Keratinocyte (primary cell): ENCODE measurements around the gene SFMBT2. TPM values are rescaled to one million over a fixed set of nuclear protein-coding genes. Genes with fewer than 3 reads are reported as not detected.

Experiments used
- DNase-seq: peaks from one replicate; pipeline ENCODE4 v3.0.0-alpha.2; 2011; ENCODE audit warnings: low read depth, missing footprints, low spot score
- FAIRE-seq: peaks from 2 replicates; lab custom pipeline; 2011; peaks lifted over from hg19 to GRCh38; lab: Jason Lieb, UNC
- H2AFZ ChIP-seq: 2 replicates; pipeline ENCODE4 v1.6.0; 2012; ENCODE audit warnings: low read length, control low read depth, inconsistent platforms; ENCODE audit not compliant: control insufficient read depth
- H3K27ac ChIP-seq: 2 replicates; pipeline ENCODE4 v1.5.1; 2011; ENCODE audit warnings: low read length; ENCODE audit not compliant: control insufficient read depth, insufficient read depth
- H3K27me3 ChIP-seq: 3 replicates; pipeline ENCODE4 v1.6.0; 2011; ENCODE audit warnings: low read length; ENCODE audit not compliant: control insufficient read depth, insufficient read depth; ENCODE audit errors: extremely low read depth
- H3K36me3 ChIP-seq, 2 experiments: 2 replicates in 1 of 2; 3 replicates in 1 of 2; pipeline ENCODE4 v1.5.1; 2011; ENCODE audit warnings: low read length in 2 of 2, mild to moderate bottlenecking in 1 of 2; ENCODE audit not compliant: control insufficient read depth in 2 of 2, insufficient read depth in 2 of 2; ENCODE audit errors: extremely low read depth in 1 of 2
- H3K4me1 ChIP-seq: 3 replicates; pipeline ENCODE4 v1.5.1; 2011; ENCODE audit warnings: low read length; ENCODE audit not compliant: control insufficient read depth, insufficient read depth; ENCODE audit errors: extremely low read depth
- H3K4me2 ChIP-seq: 3 replicates; pipeline ENCODE4 v1.6.0; 2011; ENCODE audit warnings: low read depth, low read length; ENCODE audit not compliant: control insufficient read depth, insufficient read depth; ENCODE audit errors: extremely low read depth
- H3K4me3 ChIP-seq, 3 experiments: fragments of 200-600 bp in 1 of 3; sonication (generic) in 1 of 3; 2 replicates in 2 of 3; 3 replicates in 1 of 3; pipeline ENCODE4 v1.5.1; 2011 to 2016; ENCODE audit warnings: low read length in 3 of 3, mild to moderate bottlenecking in 3 of 3, control low read depth in 2 of 3, inconsistent platforms in 1 of 3, low read depth in 1 of 3, mixed read lengths in 1 of 3, mixed run types in 1 of 3, moderate library complexity in 1 of 3; ENCODE audit not compliant: control insufficient read depth in 2 of 3, insufficient read depth in 2 of 3; ENCODE audit errors: extremely low read depth in 1 of 3
- H3K79me2 ChIP-seq: 2 replicates; pipeline ENCODE4 v1.6.0; 2012; ENCODE audit warnings: low read length; ENCODE audit not compliant: control insufficient read depth, insufficient read depth
- H3K9ac ChIP-seq: 3 replicates; pipeline ENCODE4 v1.6.0; 2011; ENCODE audit warnings: low read length; ENCODE audit not compliant: control insufficient read depth, insufficient read depth; ENCODE audit errors: extremely low read depth
- H3K9me1 ChIP-seq: 3 replicates; pipeline ENCODE4 v1.6.0; 2011; ENCODE audit warnings: low read length; ENCODE audit not compliant: control insufficient read depth, insufficient read depth; ENCODE audit errors: extremely low read depth
- H3K9me3 ChIP-seq: 2 replicates; pipeline ENCODE4 v1.5.1; 2012; ENCODE audit warnings: low read depth, low read length; ENCODE audit not compliant: control insufficient read depth
- H4K20me1 ChIP-seq: 3 replicates; pipeline ENCODE4 v1.6.0; 2011; ENCODE audit warnings: low read length; ENCODE audit not compliant: control insufficient read depth, insufficient read depth; ENCODE audit errors: extremely low read depth
- EZH2 ChIP-seq: IDR thresholded peaks from one replicate; pipeline ENCODE4 v1.6.1; 2012; ENCODE audit warnings: inconsistent platforms, mild to moderate bottlenecking, low read length, moderate library complexity
- dilution Hi-C: fragments of 300-500 bp; cut with MboI; formaldehyde crosslinking; loops from one replicate; pipeline ENCODE4 v1.7.0; 2020; ENCODE audit warnings: low sequenced_read_pairs; ENCODE audit not compliant: extremely low pct_ligation_motif_present
- polyA plus RNA-seq, 5 experiments: library from polyadenylated mRNA; depleted of rRNA in 3 of 5; stranded (reverse) in 3 of 5; stranded (forward) in 1 of 5; unstranded in 1 of 5; fragments of >200 nt; gene quantifications; 1 replicate in 1 of 5; 2 replicates in 3 of 5; 3 replicates in 1 of 5; pipeline versions ENCODE4 v1.2.1 to v1.2.3, GENCODE V29; 2011 to 2012; ENCODE audit warnings: missing spikeins in 2 of 5, low read depth in 1 of 5, low replicate concordance in 1 of 5
- TF ChIP-seq, protein P1 (sequence below), 3 experiments: IDR thresholded peaks in 1 of 3; conservative IDR thresholded peaks in 1 of 3; optimal IDR thresholded peaks in 1 of 3; 2 replicates in 2 of 3; 3 replicates in 1 of 3; pipeline versions ENCODE3 to v1.5.1; 2011; ENCODE audit warnings: low read length in 3 of 3, mild to moderate bottlenecking in 3 of 3, moderate library complexity in 2 of 3, control low read depth in 1 of 3, inconsistent platforms in 1 of 3; ENCODE audit not compliant: insufficient read depth in 2 of 3; ENCODE audit errors: extremely low read depth in 1 of 3

Gene SFMBT2
- polyA plus RNA-seq, 1 donor (not counting 4 experiments of a cell fraction or from before 2014, with no cell fraction given): 0.71 TPM

DNA sequence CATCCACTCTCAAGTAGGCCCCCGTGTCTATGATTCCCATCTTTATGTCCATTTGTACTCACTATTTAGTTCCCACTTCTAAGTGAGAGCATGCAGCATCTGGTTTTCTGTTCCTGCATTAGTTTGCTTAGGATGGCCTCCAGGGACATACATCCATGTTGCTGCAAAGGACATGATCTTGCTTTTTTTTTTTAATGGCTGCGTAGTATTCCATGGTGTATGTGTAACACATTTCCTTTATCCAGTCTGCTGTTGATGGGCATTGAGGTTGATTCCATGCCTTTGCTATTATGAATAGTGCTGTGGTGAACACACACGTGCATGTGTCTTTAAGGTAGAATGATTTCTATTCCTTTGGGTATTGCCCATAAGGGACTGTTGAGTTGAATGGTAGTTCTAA lies 67.8 kb downstream of the SFMBT2 start:
- H3K36me3 ChIP-seq: no peaks in the 10 kb centered on the region
- dilution Hi-C loops: no loop called here
- no peak for FAIRE-seq

DNA sequence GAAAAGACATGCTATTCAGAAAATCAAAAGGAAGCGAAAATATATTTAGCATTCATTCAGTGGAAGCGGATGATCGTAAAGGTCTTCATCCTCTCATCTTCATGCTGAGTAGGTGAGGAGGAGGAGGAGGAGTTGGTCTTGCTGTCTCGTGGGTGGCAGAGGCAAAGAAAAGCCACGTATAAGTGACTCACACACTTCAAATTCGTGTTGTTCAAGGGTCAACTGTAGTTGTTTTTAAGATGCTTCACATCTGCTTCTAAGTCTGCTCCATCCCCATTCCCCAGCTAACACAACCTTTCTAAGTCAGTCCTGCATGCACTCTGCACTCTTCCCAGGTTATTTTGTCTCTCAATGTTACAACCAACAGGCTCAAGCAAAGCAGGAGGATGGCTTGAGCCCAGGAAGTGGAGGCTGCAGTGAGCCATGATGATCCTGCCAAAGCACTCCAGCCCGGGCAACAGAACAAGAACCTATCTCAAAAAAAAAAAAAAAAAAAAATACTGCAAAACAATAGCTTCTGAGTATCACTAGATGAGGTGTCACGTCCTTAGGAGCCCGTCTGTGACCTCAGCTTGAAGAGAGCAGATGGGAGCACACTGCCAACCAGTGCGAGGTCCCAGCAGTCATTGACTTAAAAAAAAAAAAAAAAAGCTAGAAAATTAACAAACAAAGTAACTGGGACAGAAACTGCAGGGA lies 70.5 kb downstream of the SFMBT2 start:
- H3K9me3 ChIP-seq: no peaks in the 10 kb centered on the region
- FAIRE-seq: no peak

More for the DNA sequence above, 67.8 kb downstream of the SFMBT2 start:
- H3K9ac ChIP-seq: no peak overlapping the region
- H3K79me2 ChIP-seq: no peaks in the 10 kb centered on the region
- H3K27ac ChIP-seq: no peak overlapping the region
- TF ChIP-seq EZH2: no peak
- TF ChIP-seq, protein P1, sequence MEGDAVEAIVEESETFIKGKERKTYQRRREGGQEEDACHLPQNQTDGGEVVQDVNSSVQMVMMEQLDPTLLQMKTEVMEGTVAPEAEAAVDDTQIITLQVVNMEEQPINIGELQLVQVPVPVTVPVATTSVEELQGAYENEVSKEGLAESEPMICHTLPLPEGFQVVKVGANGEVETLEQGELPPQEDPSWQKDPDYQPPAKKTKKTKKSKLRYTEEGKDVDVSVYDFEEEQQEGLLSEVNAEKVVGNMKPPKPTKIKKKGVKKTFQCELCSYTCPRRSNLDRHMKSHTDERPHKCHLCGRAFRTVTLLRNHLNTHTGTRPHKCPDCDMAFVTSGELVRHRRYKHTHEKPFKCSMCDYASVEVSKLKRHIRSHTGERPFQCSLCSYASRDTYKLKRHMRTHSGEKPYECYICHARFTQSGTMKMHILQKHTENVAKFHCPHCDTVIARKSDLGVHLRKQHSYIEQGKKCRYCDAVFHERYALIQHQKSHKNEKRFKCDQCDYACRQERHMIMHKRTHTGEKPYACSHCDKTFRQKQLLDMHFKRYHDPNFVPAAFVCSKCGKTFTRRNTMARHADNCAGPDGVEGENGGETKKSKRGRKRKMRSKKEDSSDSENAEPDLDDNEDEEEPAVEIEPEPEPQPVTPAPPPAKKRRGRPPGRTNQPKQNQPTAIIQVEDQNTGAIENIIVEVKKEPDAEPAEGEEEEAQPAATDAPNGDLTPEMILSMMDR (optimal IDR thresholded peaks at IDR 0.05 in 1 of 3, IDR thresholded peaks at IDR 0.05 in 1 of 3, conservative IDR thresholded peaks at IDR 0.05 in 1 of 3; ENCODE audit: extremely low read depth in 1 of 3, insufficient read depth in 2 of 3, low read length in 3 of 3): no peak
- no peaks in the 10 kb centered on the region for H3K9me3 ChIP-seq
- no peak overlapping the region for H3K4me3 ChIP-seq
- no peaks in the 10 kb centered on the region for H3K4me1 ChIP-seq
- no peaks in the 10 kb centered on the region for H4K20me1 ChIP-seq
- H3K4me2 ChIP-seq: no peak overlapping the region
- no peaks in the 10 kb centered on the region for H3K9me1 ChIP-seq
- no peak overlapping the region for H2AFZ ChIP-seq
- H3K27me3 ChIP-seq: no peaks in the 10 kb centered on the region
- no peak for DNase-seq

More for the DNA sequence above, 70.5 kb downstream of the SFMBT2 start:
- Histone ChIP-seq H2AFZ (no peak overlapping the region), H3K4me1 (no peaks in the 10 kb centered on the region), H3K27ac (no peak overlapping the region), H3K4me3 (no peak overlapping the region), H3K79me2 (no peaks in the 10 kb centered on the region), H3K9me1 (no peaks in the 10 kb centered on the region), H4K20me1 (no peaks in the 10 kb centered on the region), H3K9ac (no peak overlapping the region), H3K27me3 (no peaks in the 10 kb centered on the region), H3K36me3 (no peaks in the 10 kb centered on the region), H3K4me2 (no peak overlapping the region)
- no peak for TF ChIP-seq EZH2
- TF ChIP-seq, protein P1 (optimal IDR thresholded peaks at IDR 0.05 in 1 of 3, IDR thresholded peaks at IDR 0.05 in 1 of 3, conservative IDR thresholded peaks at IDR 0.05 in 1 of 3; ENCODE audit: extremely low read depth in 1 of 3, insufficient read depth in 2 of 3, low read length in 3 of 3): no peak
- DNase-seq: no peak
- dilution Hi-C loops: no loop called here
